ENCODE results near the gene DOCK4.

The DOCK4 gene

DNA sequence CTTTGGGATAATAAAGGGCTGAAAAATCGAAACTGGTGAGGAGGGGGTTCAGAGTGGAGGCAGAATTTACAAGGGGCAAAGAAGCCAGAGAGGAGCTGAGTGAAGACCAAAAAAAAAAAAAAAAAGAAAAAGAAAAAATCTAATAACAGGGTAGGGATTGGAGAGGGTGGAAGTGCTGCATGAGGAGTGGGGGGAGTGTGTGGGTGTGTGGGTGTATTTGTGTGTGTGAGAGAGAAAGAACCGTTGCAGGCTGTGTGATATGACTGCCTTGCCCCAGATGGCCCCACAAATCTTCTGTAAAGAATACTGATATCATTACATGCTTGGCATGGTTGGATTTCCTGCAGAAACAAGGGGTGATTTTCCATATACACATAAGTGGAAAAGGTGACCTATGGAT, 436.1 kb downstream of the DOCK4 start:
- CTCF ChIA-PET, result interaction anchor here (1.5 to 1.6 kb wide), 2 partner anchors 26 to 95 kb away, joined by 3 to 4 read pairs; no protein-coding TSS in a partner anchor
- POLR2A ChIA-PET, result interaction anchor here (0.6 kb wide), 1 partner anchor 682 kb away, joined by 5 read pairs; no protein-coding TSS in a partner anchor
- no peak for DNase-seq (ENCODE audit: extremely low spot score)
- TF ChIP-seq, protein P1, sequence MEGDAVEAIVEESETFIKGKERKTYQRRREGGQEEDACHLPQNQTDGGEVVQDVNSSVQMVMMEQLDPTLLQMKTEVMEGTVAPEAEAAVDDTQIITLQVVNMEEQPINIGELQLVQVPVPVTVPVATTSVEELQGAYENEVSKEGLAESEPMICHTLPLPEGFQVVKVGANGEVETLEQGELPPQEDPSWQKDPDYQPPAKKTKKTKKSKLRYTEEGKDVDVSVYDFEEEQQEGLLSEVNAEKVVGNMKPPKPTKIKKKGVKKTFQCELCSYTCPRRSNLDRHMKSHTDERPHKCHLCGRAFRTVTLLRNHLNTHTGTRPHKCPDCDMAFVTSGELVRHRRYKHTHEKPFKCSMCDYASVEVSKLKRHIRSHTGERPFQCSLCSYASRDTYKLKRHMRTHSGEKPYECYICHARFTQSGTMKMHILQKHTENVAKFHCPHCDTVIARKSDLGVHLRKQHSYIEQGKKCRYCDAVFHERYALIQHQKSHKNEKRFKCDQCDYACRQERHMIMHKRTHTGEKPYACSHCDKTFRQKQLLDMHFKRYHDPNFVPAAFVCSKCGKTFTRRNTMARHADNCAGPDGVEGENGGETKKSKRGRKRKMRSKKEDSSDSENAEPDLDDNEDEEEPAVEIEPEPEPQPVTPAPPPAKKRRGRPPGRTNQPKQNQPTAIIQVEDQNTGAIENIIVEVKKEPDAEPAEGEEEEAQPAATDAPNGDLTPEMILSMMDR (IDR thresholded peaks at IDR 0.05; ENCODE audit: control extremely low read depth, extremely low read depth, low read depth, missing control alignments), result no peak

DNA sequence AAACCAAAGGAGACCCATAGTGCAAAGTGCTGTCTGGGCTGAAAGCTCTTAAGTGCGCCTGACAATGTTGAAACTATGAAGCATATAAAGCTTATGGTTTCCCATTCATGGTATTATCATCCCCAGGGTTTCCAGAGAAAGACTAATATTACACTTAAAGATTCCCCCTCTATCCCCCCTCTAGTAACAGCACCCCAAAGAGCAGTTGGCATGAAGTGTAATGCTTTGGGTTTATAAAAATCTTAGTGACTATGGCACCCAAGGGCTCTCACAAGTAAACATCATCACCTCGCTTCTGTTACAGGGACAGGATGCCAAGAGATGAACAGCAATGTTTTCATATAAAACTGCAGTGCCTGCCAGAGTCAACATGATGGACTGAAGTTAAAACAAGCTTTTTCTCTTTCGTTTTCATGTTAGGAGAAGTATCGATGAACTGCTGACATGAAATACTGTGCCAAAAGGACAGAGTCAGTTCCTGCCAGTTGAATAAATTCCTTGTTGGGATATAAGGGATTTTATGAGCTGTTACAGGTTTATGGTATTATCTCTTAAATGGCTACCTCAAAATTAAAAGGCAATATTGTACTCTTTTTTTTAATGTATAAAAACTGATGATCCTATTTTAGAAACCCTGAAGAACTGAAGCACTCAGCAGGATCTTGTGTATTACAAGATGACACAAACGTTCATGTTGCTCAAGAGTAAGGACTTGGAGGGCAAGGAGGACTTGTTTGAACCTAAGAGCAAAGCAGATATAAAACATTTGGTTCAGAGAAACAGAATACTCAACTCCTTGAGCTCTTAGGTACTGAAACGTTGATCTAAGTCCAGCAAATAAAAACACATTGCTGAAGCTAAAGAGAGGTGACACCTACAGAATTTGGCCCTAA, 440.2 kb downstream of the DOCK4 start:
- ChIA-PET CTCF (interaction anchor here (1.0 to 1.4 kb wide), 6 partner anchors 13 to 749 kb away, joined by 3 to 5 read pairs (median 4); no protein-coding TSS in a partner anchor), POLR2A (no interaction called here)
- TF ChIP-seq, protein P1 (IDR thresholded peaks at IDR 0.05; ENCODE audit: control extremely low read depth, extremely low read depth, low read depth, missing control alignments), result no peak
- no peak for DNase-seq (ENCODE audit: extremely low spot score)

DNA sequence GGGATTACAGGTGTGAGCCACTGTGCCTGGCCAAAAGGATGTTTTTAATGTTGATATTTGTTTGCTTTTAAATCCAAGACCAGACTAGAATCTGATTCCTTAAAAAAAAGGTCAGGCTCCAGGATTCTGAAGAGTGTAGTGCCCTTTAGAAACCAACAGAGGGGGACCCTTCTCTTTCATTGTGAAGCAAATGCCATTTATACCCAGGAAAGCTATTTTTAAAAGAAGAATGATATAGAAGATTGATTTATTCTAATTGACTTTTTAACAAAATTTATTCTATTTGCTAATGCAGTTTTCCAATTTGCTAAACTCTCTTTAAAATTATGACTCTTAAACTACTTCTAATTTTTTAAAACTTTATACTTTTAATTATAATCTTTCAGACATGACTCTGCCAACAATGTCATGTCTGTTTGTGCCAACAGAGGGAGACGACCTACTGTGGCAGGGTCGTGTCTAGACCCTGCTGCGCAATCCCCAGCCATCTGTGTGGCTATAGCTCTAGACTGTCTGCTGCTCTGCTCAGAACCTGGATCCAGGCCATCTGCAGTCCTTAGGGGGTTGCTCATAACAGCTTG, 442.9 kb downstream of the DOCK4 start:
- CTCF ChIA-PET, result interaction anchor here (1.0 to 1.8 kb wide), 4 partner anchors 9 to 733 kb away, joined by 3 to 6 read pairs (median 4); no protein-coding TSS in a partner anchor
- TF ChIP-seq, protein P1 (IDR thresholded peaks at IDR 0.05; ENCODE audit: control extremely low read depth, extremely low read depth, low read depth, missing control alignments), result peak; percentile 33
- POLR2A ChIA-PET, result interaction anchor here (0.7 kb wide), 1 partner anchor 687 kb away, joined by 4 read pairs; the partner anchor contains the start of gene IFRD1
- DNase-seq (ENCODE audit: extremely low spot score), result no peak

DNA sequence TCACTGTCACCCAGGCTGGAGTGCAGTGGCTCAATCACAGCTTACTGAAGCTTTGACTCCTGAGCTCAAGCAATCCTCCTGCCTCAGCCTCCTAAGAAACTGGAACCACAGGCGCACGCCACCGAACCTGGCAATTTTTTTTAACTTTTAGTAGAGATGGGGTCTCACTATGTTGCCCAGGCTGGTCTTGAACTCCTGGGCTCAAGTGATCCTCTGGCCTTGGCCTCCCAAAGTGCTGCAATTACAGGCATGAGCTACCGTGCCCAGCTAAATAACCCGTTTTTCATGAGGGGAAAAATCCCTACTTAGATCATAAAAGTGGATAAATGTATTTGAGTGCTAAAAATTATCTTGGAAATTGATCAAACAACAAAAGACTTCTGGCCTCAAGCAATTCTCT, 443.4 kb downstream of the DOCK4 start:
- ChIA-PET CTCF (interaction anchor here (1.0 to 2.5 kb wide), 4 partner anchors 9 to 734 kb away, joined by 3 to 11 read pairs (median 4); no protein-coding TSS in a partner anchor), POLR2A (no interaction called here)
- TF ChIP-seq, protein P1 (IDR thresholded peaks at IDR 0.05; ENCODE audit: control extremely low read depth, extremely low read depth, low read depth, missing control alignments), result no peak
- DNase-seq (ENCODE audit: extremely low spot score), result no peak

DNA sequence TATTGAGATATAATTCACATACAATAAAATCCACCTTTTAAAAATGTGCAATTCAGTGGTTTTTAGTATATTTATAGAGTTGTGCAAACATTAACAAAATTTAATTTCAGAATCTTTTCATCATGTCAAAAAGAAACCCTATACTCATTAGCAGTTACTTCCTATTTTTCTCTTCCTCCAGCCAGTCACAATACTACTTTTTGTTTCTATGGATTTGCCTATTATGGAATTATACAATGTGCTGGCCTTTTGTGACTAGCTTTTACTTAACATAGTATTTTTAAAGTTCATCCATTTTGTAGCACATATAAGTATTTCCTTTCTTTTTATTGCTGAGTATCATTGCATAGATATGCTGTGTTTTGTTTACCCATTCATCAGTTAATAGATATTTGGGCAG, 444.0 kb downstream of the DOCK4 start:
- TF ChIP-seq, protein P1 (IDR thresholded peaks at IDR 0.05; ENCODE audit: control extremely low read depth, extremely low read depth, low read depth, missing control alignments), result no peak
- ChIA-PET POLR2A (no interaction called here), CTCF (interaction anchor here (1.0 to 2.5 kb wide), 3 partner anchors 9 to 734 kb away, joined by 3 to 11 read pairs (median 6); no protein-coding TSS in a partner anchor)
- DNase-seq (ENCODE audit: extremely low spot score), result no peak

DNA sequence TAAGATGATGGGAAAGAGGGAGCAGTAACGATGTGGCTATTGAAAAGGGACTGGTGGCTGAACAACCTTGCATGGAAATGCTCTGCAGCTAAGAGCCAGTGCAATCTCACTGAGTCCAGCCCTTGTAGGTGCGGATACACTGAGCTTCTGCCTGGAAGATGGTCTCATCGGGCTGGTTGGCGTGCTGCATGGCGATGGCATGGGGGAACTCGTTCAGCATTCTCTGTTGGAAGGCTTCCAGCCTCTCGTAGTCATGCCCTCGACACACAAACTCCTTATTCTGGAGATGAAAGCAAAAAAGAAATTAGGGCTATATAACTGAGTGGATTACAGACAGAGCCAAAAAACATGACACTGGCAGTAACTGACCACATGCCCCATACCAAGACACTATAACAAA, 446.2 kb downstream of the DOCK4 start:
- POLR2A ChIA-PET, result no interaction called here
- CTCF ChIA-PET, result interaction anchor here (0.8 to 1.4 kb wide), 3 partner anchors 14 to 735 kb away, joined by 3 to 5 read pairs (median 3); no protein-coding TSS in a partner anchor
- TF ChIP-seq, protein P1 (IDR thresholded peaks at IDR 0.05; ENCODE audit: control extremely low read depth, extremely low read depth, low read depth, missing control alignments), result no peak
- no peak for DNase-seq (ENCODE audit: extremely low spot score)

All from GM10248 (cell line).